ENCODE measurements around the gene ID2. TPM values are rescaled to one million over a fixed set of nuclear protein-coding genes. Genes with fewer than 3 reads are reported as not detected.

Gene ID2
- total and polyA plus RNA-seq, 4 donors, result 149 to 488 (median 245) TPM

DNA sequence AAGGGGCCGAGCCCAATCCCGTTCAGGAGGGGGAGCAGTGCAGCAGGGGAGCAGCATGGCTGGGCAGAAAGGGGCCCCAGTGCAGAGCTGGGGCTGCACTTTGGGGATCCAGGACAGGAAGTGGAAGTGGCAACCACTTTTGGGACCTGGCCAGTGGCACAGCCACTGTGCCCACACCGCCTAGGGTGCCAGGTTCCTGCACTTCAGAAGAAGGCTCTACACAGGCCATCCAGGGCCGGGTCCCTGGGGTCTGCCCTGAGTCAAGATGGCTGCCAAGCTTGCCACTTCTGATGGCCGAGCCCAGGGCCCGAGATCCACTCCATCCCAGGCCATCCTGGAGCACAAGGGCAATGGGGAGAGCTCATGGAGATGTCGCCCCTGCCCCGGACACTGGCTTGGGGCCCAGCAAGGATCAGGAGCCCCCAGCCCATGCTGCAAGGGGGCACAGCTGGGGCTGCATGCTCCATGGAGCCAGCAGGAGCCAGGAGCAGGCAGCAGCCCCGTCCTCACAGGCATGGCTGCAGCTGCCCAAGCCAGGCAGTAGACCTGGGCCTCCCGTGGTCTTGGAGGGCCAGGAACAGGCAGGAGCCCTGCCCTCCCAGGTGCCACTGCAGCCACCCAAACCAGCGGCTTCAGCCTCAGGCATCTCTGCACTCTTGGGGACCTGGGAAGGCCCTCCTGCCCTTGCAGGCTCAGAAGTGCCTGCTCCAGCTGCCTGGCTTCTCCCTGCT is 35.0 kb upstream of the ID2 start:
- no peak overlapping the region for H3K9ac ChIP-seq (ENCODE audit: low read depth in 1 of 2, low read length in 2 of 2)
- H3K36me3 ChIP-seq (ENCODE audit: control insufficient read depth in 4 of 4, insufficient read depth in 3 of 4, low read depth in 1 of 4, low read length in 3 of 4), result peaks cover 0 to 2% (median 0%) of the 10 kb centered on the region in 4 donors
- H3K9me3 ChIP-seq (ENCODE audit: control insufficient read depth in 4 of 4, low read length in 3 of 4), result no peaks in the 10 kb centered on the region
- DNase-seq (ENCODE audit: low spot score), result no peak
- H3K4me1 ChIP-seq (ENCODE audit: control insufficient read depth in 4 of 4, insufficient read depth in 4 of 4, low read length in 3 of 4), result no peaks in the 10 kb centered on the region
- H3K27ac ChIP-seq (ENCODE audit: low read depth in 1 of 2, low read length in 2 of 2), result no peak overlapping the region
- no peaks in the 10 kb centered on the region for H3K27me3 ChIP-seq (ENCODE audit: control insufficient read depth in 4 of 4, insufficient read depth in 4 of 4, low read length in 3 of 4)
- TF ChIP-seq HNF4G (IDR thresholded peaks at IDR 0.05), result no peak
- WGBS, result 97% methylated on average over 11 of the region's 11 CpGs
- no peak overlapping the region for H3K4me3 ChIP-seq (ENCODE audit: low read depth in 1 of 3, low read length in 3 of 3)

DNA sequence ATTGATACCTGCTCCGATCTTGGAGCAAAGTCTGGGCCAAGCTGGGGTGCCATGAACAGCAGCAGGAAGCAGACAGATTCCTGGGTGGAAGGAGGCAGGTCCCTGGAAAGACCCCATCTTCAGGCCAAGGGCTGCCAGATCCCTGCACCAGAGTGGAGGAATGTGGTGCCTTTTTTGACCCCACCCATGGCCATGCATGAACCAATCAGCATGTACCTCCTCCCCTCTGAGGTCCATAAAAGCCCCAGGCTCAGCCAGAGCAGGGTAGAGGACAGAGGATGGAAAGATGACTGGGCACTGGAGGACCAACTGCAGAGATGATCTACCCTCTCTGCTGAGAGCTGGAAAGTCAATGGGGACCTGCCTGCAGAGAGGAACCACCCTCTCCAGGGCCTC is 34.4 kb upstream of the ID2 start:
- WGBS, result 100% methylated on average over 1 of the region's 1 CpG
- H3K4me3 ChIP-seq (ENCODE audit: low read depth in 1 of 3, low read length in 3 of 3), result no peak overlapping the region
- no peaks in the 10 kb centered on the region for H3K4me1 ChIP-seq (ENCODE audit: control insufficient read depth in 4 of 4, insufficient read depth in 4 of 4, low read length in 3 of 4)
- H3K27me3 ChIP-seq (ENCODE audit: control insufficient read depth in 4 of 4, insufficient read depth in 4 of 4, low read length in 3 of 4), result no peaks in the 10 kb centered on the region
- DNase-seq (ENCODE audit: low spot score), result no peak
- no peaks in the 10 kb centered on the region for H3K9me3 ChIP-seq (ENCODE audit: control insufficient read depth in 4 of 4, low read length in 3 of 4)
- peaks cover 0 to 2% (median 0%) of the 10 kb centered on the region in 4 donors for H3K36me3 ChIP-seq (ENCODE audit: control insufficient read depth in 4 of 4, insufficient read depth in 3 of 4, low read depth in 1 of 4, low read length in 3 of 4)
- no peak overlapping the region for H3K27ac ChIP-seq (ENCODE audit: low read depth in 1 of 2, low read length in 2 of 2)
- H3K9ac ChIP-seq (ENCODE audit: low read depth in 1 of 2, low read length in 2 of 2), result no peak overlapping the region
- TF ChIP-seq RAD21 (IDR thresholded peaks at IDR 0.05) (no peak), HNF4A (conservative IDR thresholded peaks at IDR 0.05) (no peak)
- TF ChIP-seq, protein P1, sequence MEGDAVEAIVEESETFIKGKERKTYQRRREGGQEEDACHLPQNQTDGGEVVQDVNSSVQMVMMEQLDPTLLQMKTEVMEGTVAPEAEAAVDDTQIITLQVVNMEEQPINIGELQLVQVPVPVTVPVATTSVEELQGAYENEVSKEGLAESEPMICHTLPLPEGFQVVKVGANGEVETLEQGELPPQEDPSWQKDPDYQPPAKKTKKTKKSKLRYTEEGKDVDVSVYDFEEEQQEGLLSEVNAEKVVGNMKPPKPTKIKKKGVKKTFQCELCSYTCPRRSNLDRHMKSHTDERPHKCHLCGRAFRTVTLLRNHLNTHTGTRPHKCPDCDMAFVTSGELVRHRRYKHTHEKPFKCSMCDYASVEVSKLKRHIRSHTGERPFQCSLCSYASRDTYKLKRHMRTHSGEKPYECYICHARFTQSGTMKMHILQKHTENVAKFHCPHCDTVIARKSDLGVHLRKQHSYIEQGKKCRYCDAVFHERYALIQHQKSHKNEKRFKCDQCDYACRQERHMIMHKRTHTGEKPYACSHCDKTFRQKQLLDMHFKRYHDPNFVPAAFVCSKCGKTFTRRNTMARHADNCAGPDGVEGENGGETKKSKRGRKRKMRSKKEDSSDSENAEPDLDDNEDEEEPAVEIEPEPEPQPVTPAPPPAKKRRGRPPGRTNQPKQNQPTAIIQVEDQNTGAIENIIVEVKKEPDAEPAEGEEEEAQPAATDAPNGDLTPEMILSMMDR (IDR thresholded peaks at IDR 0.05; ENCODE audit: low read depth, low read length, missing input control), result no peak
- TF ChIP-seq, protein P2, sequence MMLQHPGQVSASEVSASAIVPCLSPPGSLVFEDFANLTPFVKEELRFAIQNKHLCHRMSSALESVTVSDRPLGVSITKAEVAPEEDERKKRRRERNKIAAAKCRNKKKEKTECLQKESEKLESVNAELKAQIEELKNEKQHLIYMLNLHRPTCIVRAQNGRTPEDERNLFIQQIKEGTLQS (IDR thresholded peaks at IDR 0.05), result no peak

DNA sequence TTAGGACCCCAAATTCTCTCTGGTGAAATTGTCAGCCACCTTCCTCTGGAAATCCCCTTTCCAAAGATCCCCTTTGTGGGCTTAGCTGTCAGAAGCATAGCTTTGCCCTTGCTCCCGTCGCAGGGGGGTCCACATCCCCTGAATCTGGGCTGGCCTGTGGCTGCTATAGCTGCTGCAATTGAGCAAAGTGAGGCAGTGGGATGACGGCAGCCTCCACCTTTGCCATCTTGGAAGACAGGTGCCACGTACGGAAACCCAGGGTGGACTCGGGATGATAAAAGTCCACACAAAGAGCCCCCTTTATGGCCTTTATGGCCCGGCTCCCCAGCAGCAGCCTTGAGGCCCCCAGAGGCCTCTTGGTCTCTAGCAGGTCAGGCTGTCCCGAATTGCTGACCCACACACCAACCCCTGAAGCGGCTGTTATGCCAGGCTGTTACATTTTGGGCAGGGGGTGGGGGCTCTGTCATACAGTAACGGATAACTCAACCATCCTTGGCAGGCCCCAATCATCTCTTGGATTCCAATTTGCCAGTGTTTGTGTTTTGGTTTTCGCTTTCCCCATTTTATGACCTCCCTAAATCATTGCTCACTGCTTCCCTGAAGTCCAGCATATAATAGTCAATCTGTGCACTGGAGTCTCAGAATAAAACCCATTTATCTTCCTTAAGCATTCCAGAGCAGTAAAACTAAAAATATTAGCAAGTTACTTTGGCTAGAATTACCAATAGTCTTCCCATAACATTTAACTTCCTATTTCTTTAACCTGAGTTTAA is 33.2 kb upstream of the ID2 start:
- no peak for DNase-seq (ENCODE audit: low spot score)
- Histone ChIP-seq H3K27ac (ENCODE audit: low read depth in 1 of 2, low read length in 2 of 2) (no peak overlapping the region), H3K4me1 (ENCODE audit: control insufficient read depth in 4 of 4, insufficient read depth in 4 of 4, low read length in 3 of 4) (peaks cover 0 to 12% (median 0%) of the 10 kb centered on the region in 4 donors), H3K36me3 (ENCODE audit: control insufficient read depth in 4 of 4, insufficient read depth in 3 of 4, low read depth in 1 of 4, low read length in 3 of 4) (peaks cover 0 to 2% (median 0%) of the 10 kb centered on the region in 4 donors), H3K27me3 (ENCODE audit: control insufficient read depth in 4 of 4, insufficient read depth in 4 of 4, low read length in 3 of 4) (no peaks in the 10 kb centered on the region), H3K9ac (ENCODE audit: low read depth in 1 of 2, low read length in 2 of 2) (no peak overlapping the region), H3K4me3 (ENCODE audit: low read depth in 1 of 3, low read length in 3 of 3) (no peak overlapping the region), H3K9me3 (ENCODE audit: control insufficient read depth in 4 of 4, low read length in 3 of 4) (no peaks in the 10 kb centered on the region)
- 96% methylated on average over 11 of the region's 11 CpGs for WGBS
- no peak for TF ChIP-seq RXRA (IDR thresholded peaks at IDR 0.05)

DNA sequence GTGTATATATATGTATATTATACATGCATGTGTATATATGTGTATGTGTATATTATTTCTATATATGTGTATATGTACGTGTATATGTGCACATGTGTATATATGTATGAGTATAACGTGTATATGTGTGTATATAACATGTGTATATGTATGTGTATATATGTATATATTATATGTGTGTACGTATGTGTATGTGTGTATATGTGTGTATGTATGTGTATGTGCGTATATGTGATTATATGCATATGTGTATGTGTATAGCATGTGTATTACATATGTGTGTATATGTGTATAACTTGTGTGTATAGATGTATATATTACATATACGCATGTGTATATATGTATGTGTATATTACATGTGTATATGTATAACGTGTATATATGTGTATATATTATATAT is 32.1 kb upstream of the ID2 start:
- peaks cover 0 to 2% (median 0%) of the 10 kb centered on the region in 4 donors for H3K36me3 ChIP-seq (ENCODE audit: control insufficient read depth in 4 of 4, insufficient read depth in 3 of 4, low read depth in 1 of 4, low read length in 3 of 4)
- H3K9ac ChIP-seq (ENCODE audit: low read depth in 1 of 2, low read length in 2 of 2), result no peak overlapping the region
- no peaks in the 10 kb centered on the region for H3K9me3 ChIP-seq (ENCODE audit: control insufficient read depth in 4 of 4, low read length in 3 of 4)
- peaks cover 0 to 13% (median 0%) of the 10 kb centered on the region in 4 donors for H3K4me1 ChIP-seq (ENCODE audit: control insufficient read depth in 4 of 4, insufficient read depth in 4 of 4, low read length in 3 of 4)
- H3K27ac ChIP-seq (ENCODE audit: low read depth in 1 of 2, low read length in 2 of 2), result no peak overlapping the region
- 90% methylated on average over 6 of the region's 6 CpGs for WGBS
- H3K27me3 ChIP-seq (ENCODE audit: control insufficient read depth in 4 of 4, insufficient read depth in 4 of 4, low read length in 3 of 4), result no peaks in the 10 kb centered on the region
- DNase-seq (ENCODE audit: low spot score), result no peak
- no peak overlapping the region for H3K4me3 ChIP-seq (ENCODE audit: low read depth in 1 of 3, low read length in 3 of 3)
- no peak for TF ChIP-seq JUND (IDR thresholded peaks at IDR 0.05)
- TF ChIP-seq, protein P2 (IDR thresholded peaks at IDR 0.05), result no peak
- no peak for TF ChIP-seq RAD21 (IDR thresholded peaks at IDR 0.05)
- no peak for TF ChIP-seq HNF4G (IDR thresholded peaks at IDR 0.05)
- no peak for TF ChIP-seq GABPA (IDR thresholded peaks at IDR 0.05 in 1 of 2, conservative IDR thresholded peaks at IDR 0.05 in 1 of 2)
- no peak for TF ChIP-seq FOXA2 (IDR thresholded peaks at IDR 0.05)
- TF ChIP-seq RXRA (IDR thresholded peaks at IDR 0.05), result no peak
- TF ChIP-seq YY1 (IDR thresholded peaks at IDR 0.05), result no peak
- TF ChIP-seq FOXA1 (IDR thresholded peaks at IDR 0.05), result no peak
- TF ChIP-seq, protein P1 (IDR thresholded peaks at IDR 0.05; ENCODE audit: low read depth, low read length, missing input control), result no peak
- TF ChIP-seq, protein P3, sequence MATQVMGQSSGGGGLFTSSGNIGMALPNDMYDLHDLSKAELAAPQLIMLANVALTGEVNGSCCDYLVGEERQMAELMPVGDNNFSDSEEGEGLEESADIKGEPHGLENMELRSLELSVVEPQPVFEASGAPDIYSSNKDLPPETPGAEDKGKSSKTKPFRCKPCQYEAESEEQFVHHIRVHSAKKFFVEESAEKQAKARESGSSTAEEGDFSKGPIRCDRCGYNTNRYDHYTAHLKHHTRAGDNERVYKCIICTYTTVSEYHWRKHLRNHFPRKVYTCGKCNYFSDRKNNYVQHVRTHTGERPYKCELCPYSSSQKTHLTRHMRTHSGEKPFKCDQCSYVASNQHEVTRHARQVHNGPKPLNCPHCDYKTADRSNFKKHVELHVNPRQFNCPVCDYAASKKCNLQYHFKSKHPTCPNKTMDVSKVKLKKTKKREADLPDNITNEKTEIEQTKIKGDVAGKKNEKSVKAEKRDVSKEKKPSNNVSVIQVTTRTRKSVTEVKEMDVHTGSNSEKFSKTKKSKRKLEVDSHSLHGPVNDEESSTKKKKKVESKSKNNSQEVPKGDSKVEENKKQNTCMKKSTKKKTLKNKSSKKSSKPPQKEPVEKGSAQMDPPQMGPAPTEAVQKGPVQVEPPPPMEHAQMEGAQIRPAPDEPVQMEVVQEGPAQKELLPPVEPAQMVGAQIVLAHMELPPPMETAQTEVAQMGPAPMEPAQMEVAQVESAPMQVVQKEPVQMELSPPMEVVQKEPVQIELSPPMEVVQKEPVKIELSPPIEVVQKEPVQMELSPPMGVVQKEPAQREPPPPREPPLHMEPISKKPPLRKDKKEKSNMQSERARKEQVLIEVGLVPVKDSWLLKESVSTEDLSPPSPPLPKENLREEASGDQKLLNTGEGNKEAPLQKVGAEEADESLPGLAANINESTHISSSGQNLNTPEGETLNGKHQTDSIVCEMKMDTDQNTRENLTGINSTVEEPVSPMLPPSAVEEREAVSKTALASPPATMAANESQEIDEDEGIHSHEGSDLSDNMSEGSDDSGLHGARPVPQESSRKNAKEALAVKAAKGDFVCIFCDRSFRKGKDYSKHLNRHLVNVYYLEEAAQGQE (IDR thresholded peaks at IDR 0.05), result no peak
